ENCODE data around the gene SHISA7.

DNA sequence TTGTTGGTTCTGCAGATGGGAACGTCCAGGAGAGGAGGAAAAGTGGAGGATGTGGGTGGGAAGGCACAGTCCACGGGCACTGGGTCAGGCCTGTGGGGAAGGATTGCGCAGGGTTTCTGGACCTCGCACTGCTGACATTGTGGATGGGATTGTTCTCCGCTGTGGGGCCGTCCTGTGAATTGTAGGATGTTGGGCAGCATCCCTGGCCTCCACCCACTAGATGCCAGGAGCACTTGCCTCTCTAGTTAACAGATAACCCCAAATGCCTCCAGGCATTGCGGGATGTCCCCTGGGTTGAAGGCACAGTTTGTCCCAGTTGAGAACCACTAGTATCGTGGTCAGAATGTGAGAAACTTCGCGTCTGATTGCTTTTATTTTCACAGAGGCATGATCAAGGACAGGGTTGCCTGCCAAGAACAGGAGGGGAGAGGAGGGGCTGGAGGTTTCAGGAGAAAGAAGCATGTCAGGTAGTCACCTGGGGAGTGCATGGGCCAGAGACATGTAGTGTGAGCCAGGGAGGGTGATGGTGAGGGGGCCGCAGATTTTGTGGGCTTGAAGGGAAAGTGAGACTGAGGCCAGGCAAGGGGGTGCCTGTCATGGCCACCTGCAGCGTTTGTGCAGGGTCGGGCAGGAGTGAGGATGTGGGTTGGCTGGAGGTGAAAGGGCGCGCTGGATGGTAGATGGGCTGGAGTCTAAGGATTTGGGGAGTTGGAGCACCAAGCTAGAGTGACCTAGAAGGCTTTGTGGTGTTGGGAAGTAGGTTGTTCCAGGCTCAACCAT, 36.5 kb upstream of the SHISA7 start:
- TF ChIP-seq CTCF (IDR thresholded peaks at IDR 0.05 in 4 of 5, conservative IDR thresholded peaks at IDR 0.05 in 1 of 5), result no peak
- no peak for TF ChIP-seq POLR2A (IDR thresholded peaks at IDR 0.05)
